NT2/D1 (cell line): ENCODE measurements around the gene YEATS2.

Experiments
- DNase-seq: peaks from one replicate; pipeline ENCODE4 v3.0.0-alpha.2; 2011; ENCODE audit warnings: low read depth, low spot score
- H3K27me3 ChIP-seq: 2 replicates; pipeline ENCODE4 v1.6.0; 2011; ENCODE audit warnings: mild to moderate bottlenecking; ENCODE audit not compliant: insufficient read length, insufficient read depth
- H3K36me3 ChIP-seq: 2 replicates; pipeline ENCODE4 v1.6.1; 2011; ENCODE audit warnings: mild to moderate bottlenecking, low read length, mixed read lengths; ENCODE audit not compliant: insufficient read depth, insufficient read length
- H3K4me1 ChIP-seq: 2 replicates; pipeline ENCODE4 v1.5.1; 2011; ENCODE audit not compliant: insufficient read depth, insufficient read length
- H3K4me3 ChIP-seq: 2 replicates; pipeline ENCODE4 v1.5.1; 2011; ENCODE audit warnings: low read depth; ENCODE audit not compliant: insufficient read length
- H3K9ac ChIP-seq: 2 replicates; pipeline ENCODE4 v1.6.0; 2011; ENCODE audit warnings: low read depth; ENCODE audit not compliant: insufficient read length
- H3K9me3 ChIP-seq: 2 replicates; pipeline ENCODE4 v1.5.1; 2011; ENCODE audit warnings: mild to moderate bottlenecking, low read length; ENCODE audit not compliant: insufficient read depth
- SUZ12 ChIP-seq: IDR thresholded peaks from 2 replicates; pipeline ENCODE4 v1.6.1; 2011; ENCODE audit not compliant: insufficient read length, insufficient read depth; ENCODE audit errors: extremely low read depth
- YY1 ChIP-seq: IDR thresholded peaks from 2 replicates; pipeline ENCODE4 v1.6.1; 2011; ENCODE audit not compliant: insufficient read length, insufficient read depth
- ZNF274 ChIP-seq: IDR thresholded peaks from 2 replicates; pipeline ENCODE4 v1.6.1; 2011; ENCODE audit warnings: mild to moderate bottlenecking, low read depth, low read length

The YEATS2 gene

DNA sequence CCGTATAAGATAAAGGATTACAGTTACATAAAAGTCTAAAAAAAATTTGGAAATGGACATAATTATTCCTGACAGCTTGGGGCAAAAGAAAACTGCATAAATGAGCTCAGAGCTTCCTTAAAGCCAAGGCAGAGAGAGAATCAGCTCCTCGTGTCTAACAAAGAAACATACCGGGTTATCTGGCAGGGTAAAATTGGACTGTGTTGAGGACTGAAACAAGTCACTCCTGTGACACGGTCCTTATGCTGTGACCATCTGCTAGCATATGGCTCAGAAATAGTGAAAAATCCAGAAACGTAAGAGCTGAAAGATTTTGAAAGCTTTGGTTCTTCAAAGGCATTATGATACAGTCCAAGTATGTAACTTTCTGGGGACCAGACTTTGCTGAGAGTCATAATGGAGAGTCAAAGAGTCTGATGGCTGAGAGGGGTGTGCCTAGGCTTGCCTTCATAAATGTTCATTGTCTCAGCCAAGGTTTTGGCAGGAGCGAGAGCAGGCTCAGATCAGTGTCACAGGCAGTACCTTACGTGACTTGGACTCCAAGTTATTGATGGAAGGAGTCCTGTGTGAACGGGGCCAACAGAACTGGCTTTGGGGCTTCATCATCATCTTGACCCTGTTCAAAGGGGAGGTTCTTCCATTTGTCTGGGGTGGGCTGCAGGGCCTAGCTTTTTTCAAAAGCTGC lies 115.3 kb downstream of the YEATS2 start:
- H3K9me3 ChIP-seq, result no peaks in the 10 kb centered on the region
- H3K36me3 ChIP-seq, result peaks cover 72% of the 10 kb centered on the region
- no peak overlapping the region for H3K4me3 ChIP-seq
- no peaks in the 10 kb centered on the region for H3K4me1 ChIP-seq
- no peak overlapping the region for H3K9ac ChIP-seq
- no peak for DNase-seq
- TF ChIP-seq ZNF274, result no peak
- H3K27me3 ChIP-seq, result no peaks in the 10 kb centered on the region

DNA sequence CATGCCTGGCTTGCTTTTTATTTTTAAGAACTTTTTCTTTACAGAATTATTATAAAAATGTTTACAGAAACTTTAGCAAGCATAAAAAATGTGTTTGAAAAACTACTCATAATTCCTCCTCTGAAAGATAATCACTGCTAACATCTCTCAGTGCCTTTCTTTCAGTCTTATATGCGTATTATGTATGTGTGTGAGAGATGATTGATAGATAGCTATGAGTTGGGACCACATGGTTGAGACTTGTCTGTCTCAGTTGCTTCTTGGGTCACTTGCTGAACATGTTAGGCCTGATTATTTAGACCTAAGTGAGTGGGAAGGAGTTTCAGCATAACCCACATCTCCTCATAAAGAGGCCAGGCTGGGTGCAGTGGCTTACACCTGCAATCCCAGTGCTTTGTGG lies 116.6 kb downstream of the YEATS2 start:
- no peaks in the 10 kb centered on the region for H3K27me3 ChIP-seq
- H3K36me3 ChIP-seq, result peaks cover 60% of the 10 kb centered on the region
- no peaks in the 10 kb centered on the region for H3K9me3 ChIP-seq
- TF ChIP-seq SUZ12, result no peak
- TF ChIP-seq ZNF274, result no peak
- no peak for TF ChIP-seq YY1
- no peak for DNase-seq
- H3K9ac ChIP-seq, result no peak overlapping the region
- no peak overlapping the region for H3K4me3 ChIP-seq
- H3K4me1 ChIP-seq, result no peaks in the 10 kb centered on the region

DNA sequence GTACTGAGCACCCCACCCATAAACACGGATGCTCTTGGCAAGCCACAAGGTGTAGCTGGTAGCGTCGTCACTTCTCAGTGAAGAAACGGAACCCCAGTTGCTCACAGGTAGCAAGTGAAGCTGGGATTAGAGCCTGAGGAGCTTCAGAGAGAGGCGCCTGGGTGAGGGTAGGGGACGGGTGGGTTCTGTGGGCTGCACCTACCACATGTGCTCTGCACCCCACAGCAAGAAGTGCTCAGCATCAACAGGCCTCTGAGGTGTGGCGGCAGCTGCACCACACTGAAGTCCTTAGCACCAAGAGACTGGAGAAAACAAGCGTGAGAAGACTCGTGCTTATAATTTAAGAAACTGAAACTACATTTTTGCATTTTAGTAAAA lies 118.0 kb downstream of the YEATS2 start:
- no peaks in the 10 kb centered on the region for H3K27me3 ChIP-seq
- TF ChIP-seq SUZ12 (no peak), YY1 (no peak)

DNA sequence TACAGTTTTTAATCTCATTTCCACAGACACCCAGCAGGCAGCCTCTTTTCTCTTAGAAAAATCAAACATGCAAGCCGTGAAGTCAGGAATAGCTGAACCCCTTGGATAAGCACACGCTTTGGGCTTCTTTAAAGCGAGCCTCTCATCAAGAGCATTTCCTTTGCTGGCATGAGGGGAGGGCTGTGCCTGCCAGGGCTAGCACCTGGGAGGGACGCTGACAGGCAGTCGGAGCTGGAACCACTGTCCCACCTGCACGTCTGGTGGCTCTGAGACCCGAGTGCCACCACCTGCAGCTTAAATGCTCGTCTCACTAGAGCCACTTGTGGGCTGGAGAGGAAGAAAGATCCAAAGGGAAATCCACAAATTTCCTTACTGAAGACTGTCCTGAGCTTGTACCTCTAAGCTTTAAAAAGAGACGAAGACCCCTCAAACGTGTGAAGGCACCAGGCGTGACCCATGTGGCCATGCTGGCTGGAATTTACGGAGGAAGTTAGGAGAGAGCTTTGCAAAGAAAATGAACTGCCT lies 118.4 kb downstream of the YEATS2 start:
- Histone ChIP-seq H3K36me3 (peaks cover 42% of the 10 kb centered on the region), H3K27me3 (no peaks in the 10 kb centered on the region), H3K4me3 (no peak overlapping the region), H3K4me1 (no peaks in the 10 kb centered on the region), H3K9ac (no peak overlapping the region), H3K9me3 (no peaks in the 10 kb centered on the region)
- no peak for DNase-seq
- TF ChIP-seq YY1, result no peak
- TF ChIP-seq SUZ12, result no peak
- TF ChIP-seq ZNF274, result no peak

More for the DNA sequence above, 118.0 kb downstream of the YEATS2 start:
- no peak for DNase-seq
- Histone ChIP-seq H3K4me1 (no peaks in the 10 kb centered on the region), H3K4me3 (no peak overlapping the region), H3K9ac (no peak overlapping the region), H3K9me3 (no peaks in the 10 kb centered on the region), H3K36me3 (peaks cover 47% of the 10 kb centered on the region)

DNA sequence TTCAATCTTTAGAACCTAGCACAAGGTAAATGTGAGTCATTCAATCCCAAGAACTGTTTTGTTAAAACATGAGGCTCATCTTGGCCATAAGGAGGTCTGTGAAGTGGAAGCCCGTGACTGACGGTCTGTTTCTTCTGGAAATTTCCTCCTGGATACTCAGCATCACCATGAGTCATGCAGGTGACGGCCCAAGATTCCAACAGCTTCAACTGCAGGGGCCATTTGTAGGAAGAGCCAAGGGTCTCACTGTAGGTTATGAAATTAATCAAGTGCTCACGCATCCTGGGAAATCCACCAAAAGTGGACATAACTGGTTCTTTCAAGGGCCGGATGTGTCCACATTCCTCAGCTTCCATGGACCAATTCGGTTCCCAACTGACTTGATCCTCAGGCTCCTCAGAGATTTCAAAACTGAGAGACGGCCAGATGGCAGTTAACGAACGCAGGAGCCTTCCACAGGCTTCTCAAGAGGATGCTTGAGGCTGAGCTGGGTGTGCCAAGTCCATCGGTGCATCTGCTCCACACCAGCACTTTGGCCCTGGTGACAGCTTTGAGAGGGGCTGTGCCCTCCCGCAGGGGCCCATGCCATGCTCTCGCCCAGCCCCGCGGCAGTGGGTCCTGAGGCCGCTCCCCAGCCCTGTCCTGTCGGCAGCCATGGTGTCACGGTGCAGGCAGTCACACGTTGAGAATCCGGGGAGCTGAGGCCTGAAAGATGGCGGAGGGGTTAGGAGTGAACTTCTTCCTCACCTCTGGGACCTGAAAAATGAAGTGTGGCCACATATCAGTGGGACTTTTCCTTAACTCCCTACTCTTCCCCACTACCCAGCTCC lies 119.3 kb downstream of the YEATS2 start:
- DNase-seq, result no peak
- TF ChIP-seq ZNF274, result no peak
- no peak for TF ChIP-seq SUZ12
- TF ChIP-seq YY1, result no peak
- no peaks in the 10 kb centered on the region for H3K27me3 ChIP-seq
- H3K36me3 ChIP-seq, result peaks cover 34% of the 10 kb centered on the region
- no peak overlapping the region for H3K9ac ChIP-seq
- no peak overlapping the region for H3K4me3 ChIP-seq
- no peaks in the 10 kb centered on the region for H3K4me1 ChIP-seq
- H3K9me3 ChIP-seq, result no peaks in the 10 kb centered on the region

DNA sequence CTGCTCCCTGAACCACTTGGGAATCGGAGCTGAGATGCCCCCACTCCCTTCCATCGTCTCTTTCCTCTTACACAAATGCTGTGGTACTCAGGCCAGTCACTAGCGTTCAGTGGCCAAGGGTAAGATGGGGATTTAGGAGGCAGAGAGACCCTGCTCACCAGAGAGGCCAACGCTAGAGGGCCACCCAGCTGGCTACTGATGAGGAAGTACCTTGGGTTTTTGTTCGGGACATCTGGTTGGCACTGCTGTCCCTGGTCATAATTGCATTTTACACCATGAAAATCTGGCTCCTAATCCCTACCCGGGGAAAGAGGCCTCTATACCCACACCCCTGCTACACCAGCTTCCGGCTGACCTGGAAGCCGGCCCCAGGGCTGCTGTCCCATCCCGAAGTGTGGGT lies 120.0 kb downstream of the YEATS2 start:
- Histone ChIP-seq H3K4me3 (no peak overlapping the region), H3K9me3 (no peaks in the 10 kb centered on the region), H3K4me1 (peaks cover 2% of the 10 kb centered on the region), H3K27me3 (no peaks in the 10 kb centered on the region), H3K9ac (no peak overlapping the region), H3K36me3 (peaks cover 30% of the 10 kb centered on the region)
- no peak for DNase-seq
- no peak for TF ChIP-seq SUZ12
- no peak for TF ChIP-seq ZNF274
- no peak for TF ChIP-seq YY1

DNA sequence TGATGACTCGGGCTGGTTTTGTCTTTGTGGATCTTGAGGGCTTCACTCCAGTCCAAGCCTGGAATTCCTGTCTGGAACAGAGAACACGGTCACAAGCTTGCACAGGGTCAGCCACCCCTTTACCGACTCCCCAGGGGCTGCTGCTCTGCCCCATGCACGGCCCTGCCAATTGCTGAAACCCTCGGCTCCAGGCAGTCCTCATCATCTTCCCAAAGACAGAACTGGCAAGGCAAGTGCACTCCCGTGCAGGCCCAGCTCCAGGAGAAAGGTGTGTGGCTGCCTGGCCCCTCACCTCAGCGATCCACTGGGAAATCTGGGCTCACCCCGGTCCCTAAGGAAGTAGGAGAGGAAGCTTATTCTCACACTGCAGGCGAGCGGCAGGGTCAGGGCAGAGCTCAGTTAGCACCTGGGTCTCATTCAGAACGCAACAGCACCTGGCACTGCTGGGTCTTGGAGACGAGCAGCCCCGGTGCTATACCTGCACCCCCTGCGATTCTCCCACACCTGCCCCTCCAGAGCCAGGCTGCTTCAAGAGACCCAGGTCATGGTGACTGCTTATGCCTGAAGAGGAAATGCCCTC lies 120.5 kb downstream of the YEATS2 start:
- no peak for DNase-seq
- Histone ChIP-seq H3K9me3 (no peaks in the 10 kb centered on the region), H3K4me1 (peaks cover 5% of the 10 kb centered on the region), H3K27me3 (no peaks in the 10 kb centered on the region), H3K36me3 (peaks cover 25% of the 10 kb centered on the region), H3K4me3 (no peak overlapping the region), H3K9ac (no peak overlapping the region)
- no peak for TF ChIP-seq SUZ12
- TF ChIP-seq ZNF274, result no peak
